Naive thymus-derived CD4-positive, alpha-beta T cell (primary cell): ENCODE results near the gene CGN. TPM values are rescaled to one million over a fixed set of nuclear protein-coding genes. Genes with fewer than 3 reads are reported as not detected.

Experiments
- ATAC-seq: fragments of 150-1000 bp; cut with Tn5 transposase; 2 replicates; pipeline ENCODE4 v1.10.0; 2021; ENCODE audit warnings: mild to moderate bottlenecking, moderate library complexity
- CTCF ChIA-PET: fragments of 350-600 bp; sonication (Branson Sonifier 250); formaldehyde crosslinking; loops from one replicate; lab custom pipeline; 2021; ENCODE audit warnings: antibody characterized with exemption; lab: Charles Lee
- POLR2A ChIA-PET: fragments of 350-600 bp; sonication (Branson Sonifier 250); formaldehyde crosslinking; loops from one replicate; lab custom pipeline; 2021; ENCODE audit warnings: antibody characterized with exemption, inconsistent platforms; lab: Charles Lee
- DNase-seq, 9 donors: peaks; one replicate each; pipeline versions ENCODE4 v3.0.0 to v3.0.0-alpha.2; 2020 to 2022; ENCODE audit warnings: mixed read lengths in 1 of 9
- H3K27ac ChIP-seq: one replicate; pipeline ENCODE4 v1.7.0; 2013; ENCODE audit warnings: mild to moderate bottlenecking, low read depth, low read length, moderate library complexity
- H3K27me3 ChIP-seq, 2 donors: one replicate each; pipeline ENCODE4 v1.7.0; 2013; ENCODE audit warnings: low read length in 2 of 2, mild to moderate bottlenecking in 2 of 2, moderate library complexity in 2 of 2; ENCODE audit not compliant: control insufficient read depth in 2 of 2, insufficient read depth in 2 of 2
- H3K36me3 ChIP-seq, 3 experiments: 1 replicate in 2 of 3; 2 replicates in 1 of 3; pipeline ENCODE4 v1.7.0; 2013; ENCODE audit warnings: low read length in 3 of 3, mild to moderate bottlenecking in 3 of 3, moderate library complexity in 1 of 3; ENCODE audit not compliant: insufficient read depth in 3 of 3, control insufficient read depth in 2 of 3
- H3K4me1 ChIP-seq, 2 donors: one replicate each; pipeline ENCODE4 v1.7.0; 2013; ENCODE audit warnings: low read length in 2 of 2, mild to moderate bottlenecking in 2 of 2, moderate library complexity in 1 of 2; ENCODE audit not compliant: control insufficient read depth in 2 of 2, insufficient read depth in 2 of 2
- H3K4me3 ChIP-seq: 2 replicates; pipeline ENCODE4 v1.7.0; 2013; ENCODE audit warnings: mild to moderate bottlenecking, low read length
- H3K9me3 ChIP-seq, 3 experiments: 1 replicate in 2 of 3; 2 replicates in 1 of 3; pipeline ENCODE4 v1.7.0; 2013; ENCODE audit warnings: low read length in 3 of 3; ENCODE audit not compliant: control insufficient read depth in 2 of 3
- H3K27ac Mint-ChIP-seq, 9 donors: one replicate each; pipeline ENCODE4 v1.8.0; 2020 to 2022; ENCODE audit warnings: mixed read lengths in 9 of 9, mild to moderate bottlenecking in 8 of 9, moderate library complexity in 5 of 9, inconsistent platforms in 2 of 9
- H3K27me3 Mint-ChIP-seq, 5 donors: one replicate each; pipeline ENCODE4 v1.8.0; 2021 to 2022; ENCODE audit warnings: mixed read lengths in 5 of 5, mild to moderate bottlenecking in 1 of 5
- H3K36me3 Mint-ChIP-seq, 5 donors: one replicate each; pipeline ENCODE4 v1.8.0; 2020 to 2022; ENCODE audit warnings: mixed read lengths in 5 of 5, mild to moderate bottlenecking in 3 of 5, inconsistent platforms in 1 of 5
- H3K4me1 Mint-ChIP-seq, 7 donors: one replicate each; pipeline ENCODE4 v1.8.0; 2020 to 2022; ENCODE audit warnings: mixed read lengths in 7 of 7, mild to moderate bottlenecking in 3 of 7, inconsistent platforms in 1 of 7
- H3K4me3 Mint-ChIP-seq, 10 donors: one replicate each; pipeline ENCODE4 v1.8.0; 2020 to 2022; ENCODE audit warnings: mild to moderate bottlenecking in 10 of 10, mixed read lengths in 10 of 10, moderate library complexity in 6 of 10, inconsistent platforms in 2 of 10
- H3K9me3 Mint-ChIP-seq, 11 donors: one replicate each; pipeline ENCODE4 v1.8.0; 2020 to 2022; ENCODE audit warnings: mixed read lengths in 11 of 11, mild to moderate bottlenecking in 4 of 11, inconsistent platforms in 1 of 11, moderate library complexity in 1 of 11
- intact Hi-C, 2 donors: fragments of 100-400 bp; cut with micrococcal nuclease; formaldehyde crosslinking; loops; one replicate each; pipeline ENCODE4 v1.15.1; 2023
- polyA plus RNA-seq, 2 donors: library from polyadenylated mRNA; unstranded; fragments of 300-500 nt; fragmentation: Illumina TruSeq; gene quantifications; one replicate each; pipeline ENCODE4 v1.2.3, GENCODE V29; 2021
- total RNA-seq, 6 experiments: library from RNA in 5 of 6; stranded (reverse) in 5 of 6; gene quantifications; 1 replicate in 5 of 6; 2 replicates in 1 of 6; pipeline ENCODE4 v1.2.3 and lab custom pipeline; 2021 to 2026

Gene CGN
- total and polyA plus RNA-seq, 7 experiments from 2014 or later, result 0.25 to 2.4 (median 0.91) TPM; not detected in 2

- CTCF ChIA-PET, result no interaction called here
- ATAC-seq, result no peak
These were observed 42.5 kb downstream of the CGN start for GRCh38 chr1:151553659-151554058.

GRCh38 chr1:151556052-151556451 lies 44.9 kb downstream of the CGN start:
- Mint-ChIP-seq H3K4me3 (no peak overlapping the region), H3K27me3 (peaks cover 0 to 7% (median 0%) of the 10 kb centered on the region in 5 donors), H3K4me1 (peaks cover 0 to 3% (median 0%) of the 10 kb centered on the region in 7 donors), H3K9me3 (peaks cover 0 to 1% (median 0%) of the 10 kb centered on the region in 11 donors), H3K36me3 (peaks cover 0 to 6% (median 3%) of the 10 kb centered on the region in 5 donors), H3K27ac (no peak overlapping the region)
- ChIA-PET POLR2A (interaction anchor here (0.6 kb wide), 1 partner anchor 15 kb away, joined by 3 read pairs; no protein-coding TSS in a partner anchor), CTCF (no interaction called here)
- Histone ChIP-seq H3K27me3 (no peaks in the 10 kb centered on the region), H3K36me3 (no peaks in the 10 kb centered on the region), H3K4me3 (no peak overlapping the region), H3K27ac (no peak overlapping the region), H3K9me3 (no peaks in the 10 kb centered on the region), H3K4me1 (no peaks in the 10 kb centered on the region)
- intact Hi-C loops, result no loop called here
- DNase-seq, result no peak
- no peak for ATAC-seq

More at GRCh38 chr1:151553659-151554058, 42.5 kb downstream of the CGN start:
- Mint-ChIP-seq H3K4me1 (peaks cover 0 to 4% (median 0%) of the 10 kb centered on the region in 7 donors), H3K4me3 (no peak overlapping the region), H3K27ac (no peak overlapping the region), H3K36me3 (peaks cover 0 to 6% (median 0%) of the 10 kb centered on the region in 5 donors), H3K9me3 (peaks cover 0 to 1% (median 0%) of the 10 kb centered on the region in 11 donors), H3K27me3 (peaks cover 0 to 7% (median 0%) of the 10 kb centered on the region in 5 donors)
- no peak for DNase-seq
- Histone ChIP-seq H3K36me3 (no peaks in the 10 kb centered on the region), H3K4me1 (no peaks in the 10 kb centered on the region), H3K27ac (no peak overlapping the region), H3K4me3 (no peak overlapping the region), H3K9me3 (no peaks in the 10 kb centered on the region), H3K27me3 (no peaks in the 10 kb centered on the region)
- POLR2A ChIA-PET, result no interaction called here
- intact Hi-C loops, result no loop called here

DNA sequence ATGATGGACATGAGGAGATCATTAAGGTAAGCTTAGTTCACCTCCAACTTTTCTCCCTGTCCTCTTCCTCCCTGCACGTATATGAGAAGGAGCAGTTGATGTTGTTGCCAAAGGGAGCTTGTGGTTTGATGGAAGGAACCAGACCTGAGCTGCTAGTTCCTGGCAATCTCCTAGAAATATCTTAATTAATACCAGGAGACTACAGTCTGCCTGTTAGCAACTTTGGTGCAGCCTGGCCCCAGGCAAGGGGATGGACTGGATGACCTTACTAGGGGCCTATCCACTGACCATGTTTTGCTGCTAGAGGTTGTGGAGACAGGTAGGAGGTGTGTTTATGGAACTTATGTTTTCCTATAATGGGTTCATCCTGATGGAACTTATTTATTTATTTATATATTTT lies 51.5 kb downstream of the CGN start:
- CTCF ChIA-PET, result no interaction called here
- H3K36me3 ChIP-seq, result peaks cover 0 to 3% (median 0%) of the 10 kb centered on the region in 3 experiments
- POLR2A ChIA-PET, result no interaction called here
- peaks cover 0 to 15% (median 4%) of the 10 kb centered on the region in 5 donors for H3K36me3 Mint-ChIP-seq
- no peak overlapping the region for H3K4me3 Mint-ChIP-seq
- H3K9me3 Mint-ChIP-seq, result no peaks in the 10 kb centered on the region
- no peak overlapping the region for H3K4me3 ChIP-seq
- no peak overlapping the region for H3K27ac Mint-ChIP-seq
- H3K4me1 ChIP-seq, result no peaks in the 10 kb centered on the region
- H3K27ac ChIP-seq, result no peak overlapping the region
- H3K27me3 ChIP-seq, result no peaks in the 10 kb centered on the region
- no peak for ATAC-seq
- no peak for DNase-seq
- no peaks in the 10 kb centered on the region for H3K4me1 Mint-ChIP-seq
- peaks cover 0 to 2% (median 0%) of the 10 kb centered on the region in 5 donors for H3K27me3 Mint-ChIP-seq
- intact Hi-C loops, result no loop called here
- no peaks in the 10 kb centered on the region for H3K9me3 ChIP-seq

DNA sequence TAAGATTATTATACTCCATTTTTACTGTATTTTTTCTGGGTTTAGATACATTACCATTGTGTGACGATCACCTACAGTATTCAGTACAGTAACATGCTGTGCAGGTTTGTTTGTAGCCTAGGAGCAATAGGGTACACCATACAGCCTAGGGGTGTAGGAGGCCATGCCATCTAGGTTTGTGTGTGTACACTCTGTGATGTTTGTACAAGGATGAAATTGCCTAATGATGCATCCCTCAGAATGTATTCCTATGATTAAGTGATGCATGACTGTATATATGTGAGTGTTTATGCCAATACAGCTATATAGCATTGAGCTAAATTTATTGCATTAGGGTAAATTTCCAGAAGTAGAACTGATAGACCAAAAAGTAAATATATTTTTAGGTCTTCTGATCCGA lies 52.2 kb downstream of the CGN start:
- Histone ChIP-seq H3K27ac (no peak overlapping the region), H3K4me1 (no peaks in the 10 kb centered on the region), H3K36me3 (peaks cover 0 to 3% (median 0%) of the 10 kb centered on the region in 3 experiments), H3K27me3 (no peaks in the 10 kb centered on the region), H3K9me3 (no peaks in the 10 kb centered on the region), H3K4me3 (no peak overlapping the region)
- CTCF ChIA-PET, result interaction anchor here (0.6 kb wide), 1 partner anchor 15 kb away, joined by 4 read pairs; no protein-coding TSS in a partner anchor
- no peak for DNase-seq
- Mint-ChIP-seq H3K36me3 (peaks cover 0 to 19% (median 4%) of the 10 kb centered on the region in 5 donors), H3K9me3 (no peaks in the 10 kb centered on the region), H3K4me3 (no peak overlapping the region), H3K27ac (no peak overlapping the region), H3K4me1 (peaks cover 0 to 3% (median 0%) of the 10 kb centered on the region in 7 donors), H3K27me3 (peaks cover 0 to 2% (median 0%) of the 10 kb centered on the region in 5 donors)
- POLR2A ChIA-PET, result no interaction called here
- intact Hi-C loops, result no loop called here
- no peak for ATAC-seq

- Mint-ChIP-seq H3K36me3 (peaks cover 0 to 19% (median 3%) of the 10 kb centered on the region in 5 donors), H3K27ac (no peak overlapping the region), H3K4me1 (peaks cover 0 to 6% (median 0%) of the 10 kb centered on the region in 7 donors), H3K27me3 (no peaks in the 10 kb centered on the region), H3K9me3 (no peaks in the 10 kb centered on the region), H3K4me3 (no peak overlapping the region)
- ATAC-seq (no peak), DNase-seq (no peak)
- H3K27me3 ChIP-seq, result no peaks in the 10 kb centered on the region
- H3K36me3 ChIP-seq, result peaks cover 0 to 3% (median 0%) of the 10 kb centered on the region in 3 experiments
- no peak overlapping the region for H3K27ac ChIP-seq
- H3K4me1 ChIP-seq, result no peaks in the 10 kb centered on the region
- intact Hi-C loops, result no loop called here
- H3K9me3 ChIP-seq, result no peaks in the 10 kb centered on the region
- H3K4me3 ChIP-seq, result no peak overlapping the region
- CTCF ChIA-PET, result no interaction called here
- POLR2A ChIA-PET, result no interaction called here
These were observed 54.5 kb downstream of the CGN start for GRCh38 chr1:151565502-151566189.

GRCh38 chr1:151568626-151569088 lies 57.5 kb downstream of the CGN start:
- Histone ChIP-seq H3K27me3 (no peaks in the 10 kb centered on the region), H3K4me3 (no peak overlapping the region), H3K9me3 (no peaks in the 10 kb centered on the region), H3K27ac (no peak overlapping the region), H3K4me1 (no peaks in the 10 kb centered on the region), H3K36me3 (peaks cover 0 to 3% (median 0%) of the 10 kb centered on the region in 3 experiments)
- no peak overlapping the region for H3K4me3 Mint-ChIP-seq
- no peaks in the 10 kb centered on the region for H3K9me3 Mint-ChIP-seq
- no peak overlapping the region for H3K27ac Mint-ChIP-seq
- intact Hi-C loops, result no loop called here
- CTCF ChIA-PET, result no interaction called here
- H3K4me1 Mint-ChIP-seq, result peaks cover 0 to 6% (median 0%) of the 10 kb centered on the region in 7 donors
- ATAC-seq (peak; percentile 76), DNase-seq (peak in 3 of 9 donors; percentile 4 to 18 (median 17))
- POLR2A ChIA-PET, result no interaction called here
- peaks cover 0 to 18% (median 3%) of the 10 kb centered on the region in 5 donors for H3K36me3 Mint-ChIP-seq
- no peaks in the 10 kb centered on the region for H3K27me3 Mint-ChIP-seq
